Measurements from ENCODE around the gene NPAS3. TPM values are rescaled to one million over a fixed set of nuclear protein-coding genes. Genes with fewer than 3 reads are reported as not detected.

The NPAS3 gene
- total RNA-seq: 0.07 TPM in 1 of 2 replicates, not detected in the other

DNA sequence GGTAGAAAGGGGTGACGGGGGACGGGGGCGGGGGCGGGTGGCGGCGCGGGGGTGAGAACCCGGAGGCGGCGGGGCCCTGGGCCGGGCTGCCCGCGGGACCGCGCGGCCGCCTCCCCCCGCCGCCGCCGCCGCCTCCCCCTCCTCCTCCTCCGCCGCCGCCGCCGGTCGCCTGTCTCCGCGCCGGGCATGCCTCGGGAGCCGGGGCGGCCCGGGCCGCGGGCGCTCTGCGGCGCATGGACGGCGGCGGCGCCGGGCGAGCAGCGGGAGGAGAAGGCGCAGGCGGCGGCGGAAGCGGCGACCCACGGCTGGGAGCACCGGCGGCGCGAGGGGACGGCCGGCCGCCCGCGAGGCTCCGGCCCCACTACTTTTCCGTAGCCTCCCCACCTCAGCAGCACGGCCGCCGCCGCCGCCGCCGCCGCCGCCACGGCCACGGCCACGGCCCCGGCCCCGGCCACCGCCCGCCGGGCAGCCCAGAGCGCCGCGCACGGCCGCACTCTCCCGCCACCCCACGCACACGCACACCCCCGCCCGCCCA, at the start of gene NPAS3:
Gene NPAS3, plus strand, starts transcription at position 161 of the 535 bp plus-strand sequence.
- no peak for DNase-seq (ENCODE audit: low read depth, low spot score)

DNA sequence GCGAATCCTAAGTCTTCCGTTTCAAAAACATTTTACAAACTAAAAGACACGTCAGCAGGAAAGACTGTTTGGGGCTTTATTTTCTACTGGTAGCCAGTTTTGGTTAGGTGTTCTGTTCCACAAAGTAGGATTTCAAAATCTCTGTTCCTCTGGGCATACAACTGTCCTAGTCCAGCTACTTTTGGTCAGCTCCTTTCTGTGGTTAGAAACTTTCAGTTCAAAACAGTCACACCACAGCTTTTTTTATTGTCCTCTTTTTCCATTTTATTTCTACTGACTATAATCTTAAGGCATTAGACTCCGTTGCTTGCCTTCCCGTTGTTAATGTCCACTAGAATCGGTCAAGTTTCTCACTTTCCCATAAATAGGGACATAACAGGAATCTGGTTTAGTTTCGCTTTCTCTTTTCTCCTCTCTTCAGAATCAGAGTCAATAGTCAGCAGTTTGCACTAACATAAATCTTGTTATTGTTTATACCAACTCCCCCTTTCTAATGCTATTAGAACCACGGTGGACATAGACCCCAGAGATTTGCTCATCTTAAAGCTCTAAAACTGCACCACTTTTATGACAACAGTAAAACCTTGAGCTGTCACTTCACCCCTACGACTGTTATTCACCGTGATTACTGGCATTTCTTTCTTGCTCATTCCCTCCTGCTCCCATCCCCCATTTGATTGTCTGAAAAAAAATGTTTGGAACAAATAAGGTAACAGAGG, 41.5 kb upstream of the NPAS3 start:
- no peak for DNase-seq (ENCODE audit: low read depth, low spot score)

DNA sequence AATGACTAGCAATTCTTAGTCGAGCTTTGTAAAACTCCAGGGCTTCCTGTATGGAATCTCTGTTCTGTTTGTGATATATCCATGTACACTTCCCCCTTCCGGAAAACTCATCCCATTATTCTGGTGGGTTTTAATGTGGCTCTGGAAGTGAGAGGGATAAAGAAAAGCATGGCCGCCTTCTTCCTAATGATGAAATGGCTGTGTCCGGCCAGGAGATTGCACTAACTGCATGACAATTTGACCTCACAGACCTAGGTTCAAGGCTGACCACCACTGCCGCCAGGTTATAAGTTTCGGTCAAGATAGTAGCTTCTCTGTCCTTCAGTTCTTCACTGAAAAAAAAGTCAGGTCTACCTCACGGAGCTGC, 41.0 kb upstream of the NPAS3 start:
- no peak for DNase-seq (ENCODE audit: low read depth, low spot score)

DNA sequence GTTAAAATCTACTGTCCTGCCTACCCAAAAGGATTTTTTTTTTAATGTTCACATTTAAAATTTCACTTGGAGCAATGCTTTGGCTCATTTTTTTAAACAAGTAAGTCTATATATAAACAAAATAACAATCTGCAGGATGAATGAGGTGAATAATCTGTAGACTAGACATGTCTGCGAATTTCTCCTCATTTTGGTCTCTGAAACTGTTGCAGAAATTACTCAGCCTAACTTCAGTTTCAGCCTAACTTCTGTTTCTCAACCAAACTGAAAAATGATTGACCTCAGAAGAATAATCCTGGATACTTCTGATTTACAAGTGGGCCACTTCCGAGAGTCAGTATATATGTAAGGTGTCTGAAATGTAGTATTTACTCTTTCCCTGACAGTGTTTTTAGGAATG, 39.8 kb upstream of the NPAS3 start:
- DNase-seq (ENCODE audit: low read depth, low spot score): no peak

DNA sequence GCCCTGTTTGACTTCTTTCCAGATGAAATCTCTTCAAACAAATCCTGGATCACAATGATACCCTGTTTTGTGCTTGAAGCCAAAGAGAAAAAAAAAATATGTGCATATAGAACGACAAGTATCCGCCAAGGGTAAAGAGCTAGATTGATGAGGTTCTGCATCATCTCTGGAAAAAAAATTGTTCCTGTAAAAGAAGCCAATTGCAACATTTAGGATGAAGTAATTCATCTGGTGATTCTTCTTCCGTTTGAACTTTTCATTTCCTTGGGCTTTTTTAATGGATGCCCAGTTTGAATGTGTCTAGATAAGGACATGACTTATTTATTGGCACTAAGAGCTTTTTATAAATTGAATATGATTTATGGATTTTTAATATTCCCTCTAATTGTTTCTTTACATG, 38.1 kb upstream of the NPAS3 start:
- DNase-seq (ENCODE audit: low read depth, low spot score): no peak

DNA sequence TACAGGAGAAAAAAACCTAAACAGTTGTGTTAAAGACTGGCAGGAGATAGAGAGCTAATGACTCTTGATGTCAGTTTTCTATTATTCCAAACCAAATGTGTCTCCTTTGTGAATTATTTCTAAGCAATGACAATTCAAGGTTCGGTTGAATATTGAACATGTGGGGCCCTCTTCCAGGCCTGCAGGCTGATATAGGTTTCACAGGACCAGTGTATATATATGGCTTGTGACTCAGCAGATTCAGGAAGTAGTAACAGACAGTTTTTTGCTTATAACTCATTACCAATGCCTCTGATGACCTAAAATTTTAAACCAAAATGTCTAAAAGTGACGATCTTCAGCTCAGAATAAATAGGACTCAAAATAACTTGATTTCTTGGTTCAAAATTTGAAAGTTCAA, 33.7 kb upstream of the NPAS3 start:
- DNase-seq (ENCODE audit: low read depth, low spot score): no peak

DNA sequence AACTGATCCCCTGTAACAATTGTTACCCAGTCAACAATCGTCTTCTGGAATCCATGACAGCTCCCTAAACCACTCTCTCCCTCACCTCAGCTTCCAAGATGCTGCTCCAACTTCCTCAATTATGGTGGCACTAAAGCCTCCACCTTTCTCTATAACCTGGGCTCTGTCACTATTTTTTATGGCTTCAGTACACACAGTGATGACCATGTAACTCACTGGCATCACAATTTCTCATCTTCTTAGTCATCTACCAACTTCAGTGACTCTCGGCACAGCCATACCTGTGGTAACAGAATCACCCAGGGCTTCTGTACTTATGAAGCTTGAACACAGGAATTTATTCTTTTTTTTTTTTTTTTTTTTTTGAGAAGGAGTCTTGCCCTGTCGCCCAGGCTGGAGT, 32.0 kb upstream of the NPAS3 start:
- DNase-seq (ENCODE audit: low read depth, low spot score): no peak

DNA sequence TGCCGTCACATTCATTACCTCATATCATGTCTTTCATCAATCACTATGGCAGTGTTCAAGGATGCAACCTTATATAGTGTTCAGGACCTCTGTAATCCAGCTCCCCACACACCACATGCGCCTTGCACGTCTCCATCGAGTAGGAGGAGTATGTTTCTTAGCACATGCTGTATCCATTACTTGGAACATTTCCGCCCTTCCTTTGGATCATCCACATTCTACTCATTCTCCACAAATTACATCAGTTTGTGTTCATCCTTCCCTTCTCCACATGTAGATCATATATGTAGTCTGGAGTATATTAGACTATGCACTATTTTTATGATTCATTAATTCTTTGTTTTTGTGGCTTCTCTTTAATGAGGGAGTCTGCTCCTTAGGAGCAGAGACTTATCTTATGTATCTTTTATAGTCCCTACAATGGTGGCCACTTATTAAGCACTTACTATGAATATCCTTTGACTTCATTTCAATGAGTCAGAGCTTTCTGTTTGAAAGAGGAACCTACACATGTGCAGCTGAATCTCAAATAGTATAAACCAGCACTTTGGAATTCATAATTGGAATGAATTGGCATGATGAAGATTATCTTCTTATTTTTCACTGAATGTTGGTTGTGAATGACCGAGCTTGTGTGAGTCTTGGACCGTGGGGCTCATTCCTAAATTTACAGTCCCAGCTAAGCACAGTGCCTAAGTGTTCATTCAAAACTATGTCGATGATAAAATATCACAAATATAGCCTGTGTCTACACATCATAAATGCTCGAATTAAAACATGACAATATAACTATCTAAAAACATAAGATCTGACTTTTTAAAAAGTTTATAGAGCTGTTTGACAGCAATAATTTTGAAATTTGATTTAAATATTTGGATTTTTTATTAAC, 30.2 kb upstream of the NPAS3 start:
- DNase-seq (ENCODE audit: low read depth, low spot score): no peak

DNA sequence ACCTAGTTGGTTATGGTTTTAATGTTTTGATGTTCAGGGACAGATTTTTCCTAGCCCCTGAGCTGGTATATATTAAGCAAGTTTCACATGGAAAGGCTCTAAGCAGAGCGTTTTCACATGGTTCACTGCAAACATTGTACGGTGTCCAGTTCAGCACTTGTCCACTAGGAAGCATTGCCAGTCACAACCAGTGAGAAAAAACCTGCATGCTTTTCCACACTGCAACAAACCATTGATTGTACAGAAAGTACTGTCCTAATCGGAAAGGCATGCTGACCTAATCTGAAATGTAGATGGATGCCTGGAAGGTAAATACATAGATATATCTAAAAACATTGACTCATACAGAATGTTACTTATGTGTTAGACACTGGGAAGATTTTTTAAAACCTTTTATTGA, 25.0 kb upstream of the NPAS3 start:
- DNase-seq (ENCODE audit: low read depth, low spot score): no peak

DNA sequence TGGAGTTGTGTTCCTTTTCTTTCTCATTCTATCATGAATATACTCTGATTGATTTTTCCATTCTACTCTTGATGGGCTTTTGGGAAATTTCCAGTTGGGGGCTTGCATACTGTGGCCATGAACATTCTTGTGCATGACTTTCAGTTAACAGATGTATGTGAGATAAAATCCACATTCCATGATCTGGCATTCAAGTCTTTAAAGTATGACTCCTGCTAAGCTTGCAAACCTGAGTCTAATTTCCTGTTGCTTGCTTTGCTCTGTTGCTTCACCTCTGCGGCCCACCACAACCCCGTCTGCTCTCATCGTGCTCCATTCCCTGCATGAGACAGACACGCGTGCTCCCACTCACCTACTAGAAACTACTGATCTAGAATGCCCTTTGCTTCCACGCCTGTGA, 24.3 kb upstream of the NPAS3 start:
- no peak for DNase-seq (ENCODE audit: low read depth, low spot score)

DNA sequence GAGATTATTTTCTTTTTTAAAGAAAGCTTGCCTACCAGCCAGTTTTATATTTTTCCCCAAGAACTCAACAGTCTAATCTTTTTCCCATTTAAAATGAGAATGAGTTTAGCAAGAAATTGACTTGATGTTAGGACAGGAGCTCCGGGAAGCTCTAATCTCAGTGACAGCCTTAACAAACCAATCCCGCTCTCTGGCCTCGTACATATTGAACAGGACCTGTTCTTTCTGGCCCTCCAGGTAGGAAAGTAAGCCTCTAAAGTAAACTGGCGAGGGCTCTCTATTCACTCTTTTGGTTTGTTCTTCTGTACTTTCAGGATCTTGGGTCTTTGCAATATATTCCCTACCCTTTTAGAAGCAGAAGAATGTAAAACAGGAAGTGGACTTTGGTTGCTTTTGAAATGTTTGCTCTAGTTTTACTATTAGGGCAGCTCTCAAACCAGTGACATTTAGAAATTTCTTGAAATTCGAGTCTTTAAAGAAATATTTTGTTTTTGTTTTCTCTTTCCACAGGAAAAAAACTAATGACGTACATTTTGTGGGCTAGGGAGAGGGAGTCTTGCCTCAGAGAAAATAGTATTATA, 17.9 kb upstream of the NPAS3 start:
- no peak for DNase-seq (ENCODE audit: low read depth, low spot score)

DNA sequence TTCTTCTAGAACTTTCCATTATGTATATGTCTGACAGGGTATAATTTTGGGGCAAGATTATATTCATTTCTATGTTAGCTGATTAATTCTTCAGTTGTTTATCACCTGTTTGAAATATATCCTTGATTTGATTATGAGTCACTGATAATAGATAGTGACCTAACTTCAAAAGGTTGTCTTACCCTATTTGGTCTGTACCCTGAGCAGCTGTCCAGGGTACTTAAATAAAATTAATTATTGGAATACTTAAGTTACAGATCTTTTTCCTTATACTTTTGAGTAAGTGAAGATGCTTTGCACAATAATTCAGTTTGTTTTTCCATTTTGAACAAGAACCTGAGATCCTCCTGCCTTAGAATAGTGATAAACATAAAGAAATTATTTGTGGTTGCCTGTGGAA, 13.2 kb upstream of the NPAS3 start:
- DNase-seq (ENCODE audit: low read depth, low spot score): no peak

DNA sequence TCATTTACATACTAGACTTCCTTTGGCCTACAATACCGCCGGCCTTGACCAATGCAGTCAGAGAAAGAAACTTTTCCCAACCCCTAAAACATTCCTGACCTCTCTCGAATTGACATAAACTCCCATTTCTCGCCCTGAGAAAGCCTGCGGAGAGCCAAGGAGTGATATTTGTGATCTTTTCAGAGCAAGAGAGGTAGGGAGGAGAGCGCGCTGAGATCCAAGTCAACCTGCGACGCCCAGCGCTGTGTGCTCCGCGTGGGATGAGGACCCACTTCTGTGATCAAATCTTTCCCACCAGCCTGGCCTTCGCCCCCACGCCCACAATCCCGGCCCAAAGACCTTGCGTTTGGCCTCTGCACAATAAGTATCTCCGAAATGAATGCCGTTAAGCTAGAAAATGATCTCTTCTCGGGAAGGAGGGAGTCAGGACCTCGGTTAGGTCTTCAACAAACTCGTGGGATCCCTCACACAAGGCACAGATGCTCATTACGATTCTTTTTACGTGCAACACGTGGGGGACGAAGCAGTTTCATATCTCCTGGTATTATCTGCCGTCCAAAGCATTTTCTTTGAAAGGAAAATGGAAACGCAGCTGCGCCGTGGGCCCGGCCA, 6.3 kb upstream of the NPAS3 start:
- DNase-seq (ENCODE audit: low read depth, low spot score): no peak

DNA sequence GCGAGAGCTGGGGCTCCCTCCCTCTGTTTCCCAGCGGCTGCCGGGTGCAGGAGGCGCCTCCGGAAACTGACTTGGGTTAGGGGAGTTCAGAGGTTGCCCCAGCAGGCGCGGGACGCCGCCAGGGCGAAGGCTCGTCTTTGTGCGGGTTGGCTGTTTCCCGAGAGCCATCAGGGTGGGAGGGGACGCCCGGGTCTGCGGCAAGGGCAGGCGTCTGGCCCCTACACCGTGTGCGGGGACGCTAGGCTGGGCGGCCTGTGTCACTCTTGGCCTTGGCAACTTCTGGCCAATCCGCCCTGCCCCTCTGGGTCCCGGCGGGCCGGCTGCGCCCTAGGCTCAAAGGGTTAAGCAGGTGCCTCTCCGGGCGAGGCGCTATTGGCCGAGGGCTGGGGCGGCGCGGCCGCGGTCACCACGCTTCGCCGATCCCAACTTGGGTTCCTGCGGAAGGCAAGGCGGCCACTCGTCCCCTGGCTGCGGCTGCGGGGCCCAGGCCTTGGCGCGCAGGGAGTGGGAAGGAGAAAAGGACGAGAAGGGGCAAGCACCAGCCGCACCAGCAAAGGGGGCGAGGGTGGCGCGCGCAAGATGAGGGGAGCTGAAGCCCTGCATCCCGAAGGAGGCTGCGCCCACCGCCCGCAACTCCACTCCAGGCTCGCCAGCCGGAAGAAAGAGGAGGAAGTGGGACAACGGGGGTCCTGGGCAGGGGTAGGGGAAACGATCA, 5.6 kb upstream of the NPAS3 start:
- DNase-seq (ENCODE audit: low read depth, low spot score): no peak

DNA sequence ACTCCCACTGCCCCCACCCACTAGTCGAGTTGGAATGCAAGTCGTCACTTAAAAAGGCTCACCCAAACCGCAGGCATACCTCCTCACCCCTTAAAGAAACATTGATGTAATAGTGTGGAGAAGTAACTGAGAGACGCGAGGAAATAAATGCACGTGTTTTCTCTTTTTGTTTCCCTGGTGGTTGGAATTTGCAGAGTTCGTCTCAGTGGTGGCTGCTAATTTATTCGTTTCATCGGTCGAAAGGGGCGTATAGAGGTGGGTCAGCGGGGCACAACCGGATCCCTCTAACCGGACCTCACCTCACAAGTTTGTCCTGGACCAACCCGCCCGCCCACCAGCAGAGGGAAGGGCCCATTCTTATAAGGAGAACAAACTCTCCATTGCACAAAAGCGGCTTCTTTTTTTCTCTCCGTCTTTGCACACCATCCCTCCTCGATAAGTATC, 5.0 kb upstream of the NPAS3 start:
- no peak for DNase-seq (ENCODE audit: low read depth, low spot score)

DNA sequence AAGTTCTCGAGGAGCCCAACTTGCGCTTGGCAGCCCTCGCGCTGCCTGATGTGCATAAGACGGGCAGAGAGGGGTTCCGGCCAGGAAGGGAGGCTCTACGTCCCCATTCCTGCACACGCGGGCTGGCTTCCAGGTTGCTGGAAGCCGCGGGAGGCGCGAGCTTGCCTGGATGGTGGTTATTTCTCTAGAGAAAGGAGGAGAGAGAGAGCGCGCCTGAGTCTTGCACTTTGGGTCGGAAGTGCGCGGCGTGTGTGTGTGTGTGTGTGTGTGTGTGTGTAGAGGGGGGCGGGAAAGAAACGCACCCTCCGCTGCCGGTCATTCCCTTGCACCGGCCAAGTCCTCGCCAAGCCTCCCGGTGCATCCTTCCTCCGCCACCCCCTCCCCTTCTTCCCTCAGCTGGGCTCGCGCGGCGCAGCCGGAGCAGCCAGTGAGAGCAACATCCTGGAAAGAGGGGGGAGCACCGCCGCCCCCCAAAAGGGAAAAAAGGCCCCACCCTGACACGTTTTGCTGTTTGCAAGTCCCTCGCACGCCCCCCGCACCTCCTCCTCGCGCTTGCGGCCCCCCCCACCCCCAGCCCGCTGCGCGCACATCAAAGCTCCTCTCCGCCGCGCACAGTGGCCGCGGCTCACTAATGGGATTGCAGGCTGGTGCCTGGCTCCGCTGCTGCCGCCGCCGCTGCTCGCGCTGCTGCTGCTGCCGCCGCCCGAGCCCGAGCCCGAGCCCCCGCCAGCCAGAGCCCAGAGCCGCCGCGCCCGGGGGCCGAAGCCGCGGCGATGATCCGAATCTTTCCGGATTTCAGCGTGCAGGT, 4.4 kb upstream of the NPAS3 start:
- DNase-seq (ENCODE audit: low read depth, low spot score): no peak

DNA sequence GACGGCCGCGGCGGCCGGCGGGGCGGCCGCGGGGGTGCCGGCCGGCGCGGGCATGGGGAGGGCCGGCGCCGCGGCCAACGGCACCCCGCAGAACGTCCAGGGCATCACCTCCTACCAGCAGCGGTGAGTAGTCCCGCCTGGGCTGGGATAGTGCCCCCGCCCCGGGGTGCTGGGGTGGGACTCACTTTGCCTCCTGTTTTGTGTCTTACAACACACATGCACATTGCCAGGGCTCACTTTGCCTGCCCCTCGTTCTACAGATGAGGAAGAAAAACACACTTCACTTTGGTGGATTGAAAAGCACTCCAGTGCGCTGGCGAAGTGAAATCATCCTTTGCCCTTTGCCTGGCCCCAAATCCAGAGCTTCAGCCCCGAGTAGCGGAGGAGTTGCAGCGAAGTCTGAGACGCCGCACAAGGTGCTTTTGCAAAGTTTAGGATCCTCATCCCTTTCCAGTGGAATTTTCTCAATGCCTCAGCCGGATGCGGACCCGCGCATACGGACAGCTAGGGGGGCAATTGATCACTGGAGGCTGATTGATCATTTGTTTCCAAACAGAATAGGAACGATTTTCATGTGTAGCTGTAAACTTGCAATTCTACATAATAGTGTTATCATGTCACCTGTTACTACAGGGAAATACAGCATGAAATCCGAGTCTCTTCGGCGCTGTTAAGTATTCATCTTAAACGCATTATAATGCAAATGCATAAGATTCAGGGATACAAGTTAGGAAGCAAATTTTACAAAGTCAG, 3.6 kb upstream of the NPAS3 start:
- no peak for DNase-seq (ENCODE audit: low read depth, low spot score)

DNA sequence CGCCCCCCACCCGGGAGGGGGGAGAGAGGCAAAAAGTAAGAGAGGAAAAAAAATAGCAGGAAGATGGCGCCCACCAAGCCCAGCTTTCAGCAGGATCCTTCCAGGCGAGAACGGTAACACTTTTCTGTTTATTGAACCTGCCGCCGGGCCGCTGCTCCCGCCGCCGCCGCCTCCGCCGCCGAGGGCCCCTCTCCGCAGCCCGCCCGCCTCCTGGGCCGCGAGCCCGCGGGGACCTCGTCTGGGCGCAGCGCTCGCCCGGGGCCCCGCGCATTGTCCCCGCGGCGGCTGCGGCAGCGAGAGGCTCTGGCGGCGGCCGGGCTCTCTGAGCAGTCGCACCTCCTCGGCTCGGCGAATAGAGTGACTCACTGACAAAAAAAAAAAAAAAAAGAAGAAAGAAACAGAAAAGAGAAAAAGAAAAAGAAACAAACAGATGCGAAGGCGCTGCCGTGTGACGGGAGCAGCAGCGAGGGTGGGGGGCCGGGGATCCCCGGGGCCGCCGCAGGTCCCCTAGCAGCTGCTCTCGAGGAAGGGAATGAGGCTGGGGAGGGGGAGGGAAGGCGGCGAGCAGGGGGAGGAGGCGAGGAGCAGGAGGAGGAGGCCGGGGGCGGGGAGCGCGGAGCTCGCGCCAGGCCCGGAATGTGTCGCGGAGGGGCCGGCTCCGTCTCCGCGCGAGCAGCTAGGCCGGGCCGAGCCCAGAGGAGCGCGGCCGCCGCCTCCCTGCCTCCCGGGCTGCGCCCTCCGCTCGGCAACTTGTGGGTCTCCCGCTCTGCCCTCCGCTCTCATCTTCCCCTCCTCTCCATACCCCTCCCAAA, 781 bp downstream of the NPAS3 start:
- DNase-seq (ENCODE audit: low read depth, low spot score): peak; percentile 29
